ENCODE data around the gene SMAD6. TPM values are rescaled to one million over a fixed set of nuclear protein-coding genes. Genes with fewer than 3 reads are reported as not detected.

The SMAD6 gene
- total RNA-seq: 20.3 TPM
- long read RNA-seq, full-length matches to known transcripts: 46 of 62 reads
- long read RNA-seq, partial matches to known transcripts: 3 of 62 reads
- long read RNA-seq, other reads (novel, unspliced or antisense): 13 of 62 reads

DNA sequence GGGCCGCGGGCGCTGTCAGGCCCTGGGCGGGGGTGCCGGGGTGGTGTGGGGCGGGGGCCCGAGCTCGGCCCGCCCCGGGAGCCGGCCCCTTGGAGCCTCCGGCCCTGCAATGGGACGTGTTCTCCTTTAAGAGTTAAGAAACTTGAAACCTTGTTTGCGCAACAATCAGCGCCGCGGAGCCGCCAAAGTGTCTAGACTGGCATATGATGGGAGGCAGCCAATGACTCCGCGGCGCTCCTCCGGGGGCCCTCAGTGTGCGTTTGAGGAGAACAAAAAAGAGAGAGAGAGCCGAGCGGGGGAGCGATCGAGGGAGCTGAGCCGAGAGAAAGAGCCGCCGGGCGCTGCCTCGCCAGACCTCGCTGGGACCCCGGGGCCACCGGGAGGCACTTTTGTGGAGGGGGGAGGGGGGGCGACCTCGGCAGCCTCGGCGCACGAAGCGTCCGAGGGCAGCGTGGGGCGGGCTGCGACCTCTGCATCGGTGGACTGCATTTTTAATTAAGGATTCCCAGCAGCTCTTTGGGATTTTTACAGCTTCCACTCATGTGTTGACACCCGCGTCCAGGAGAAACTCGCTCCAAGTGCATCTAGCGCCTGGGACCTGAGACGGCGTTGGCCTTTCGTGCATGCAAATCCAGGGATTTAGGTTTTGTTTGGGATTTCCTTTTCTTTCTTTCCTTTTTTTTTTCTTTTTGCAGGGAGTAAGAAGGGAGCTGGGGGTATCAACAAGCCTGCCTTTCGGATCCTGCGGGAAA, at the start of gene SMAD6:
SMAD6 (plus strand) TSS at position 202 of the 752 bp plus-strand sequence. CDS start 1,023 bp downstream, outside the sequence.
- Histone ChIP-seq H3K36me3 (no peaks in the 10 kb centered on the region), H3K27ac (replicated peaks) (peak within 1 kb of the TSS; percentile 94), H3K4me3 (peak within 1 kb of the TSS; percentile 81), H3K4me1 (peaks cover 75% of the 10 kb centered on the region), H3K27me3 (ENCODE audit: low read depth) (no peaks in the 10 kb centered on the region), H3K9me3 (replicated peaks) (no peaks in the 10 kb centered on the region)
- TF ChIP-seq, protein P1, sequence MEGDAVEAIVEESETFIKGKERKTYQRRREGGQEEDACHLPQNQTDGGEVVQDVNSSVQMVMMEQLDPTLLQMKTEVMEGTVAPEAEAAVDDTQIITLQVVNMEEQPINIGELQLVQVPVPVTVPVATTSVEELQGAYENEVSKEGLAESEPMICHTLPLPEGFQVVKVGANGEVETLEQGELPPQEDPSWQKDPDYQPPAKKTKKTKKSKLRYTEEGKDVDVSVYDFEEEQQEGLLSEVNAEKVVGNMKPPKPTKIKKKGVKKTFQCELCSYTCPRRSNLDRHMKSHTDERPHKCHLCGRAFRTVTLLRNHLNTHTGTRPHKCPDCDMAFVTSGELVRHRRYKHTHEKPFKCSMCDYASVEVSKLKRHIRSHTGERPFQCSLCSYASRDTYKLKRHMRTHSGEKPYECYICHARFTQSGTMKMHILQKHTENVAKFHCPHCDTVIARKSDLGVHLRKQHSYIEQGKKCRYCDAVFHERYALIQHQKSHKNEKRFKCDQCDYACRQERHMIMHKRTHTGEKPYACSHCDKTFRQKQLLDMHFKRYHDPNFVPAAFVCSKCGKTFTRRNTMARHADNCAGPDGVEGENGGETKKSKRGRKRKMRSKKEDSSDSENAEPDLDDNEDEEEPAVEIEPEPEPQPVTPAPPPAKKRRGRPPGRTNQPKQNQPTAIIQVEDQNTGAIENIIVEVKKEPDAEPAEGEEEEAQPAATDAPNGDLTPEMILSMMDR (IDR thresholded peaks at IDR 0.05; ENCODE audit: borderline replicate concordance): no peak
- intact Hi-C loops (cut with micrococcal nuclease): loop anchor here (10.0 kb wide), 1 partner anchor 73 kb away; no protein-coding TSS in a partner anchor
- DNase-seq: peak; percentile 93

DNA sequence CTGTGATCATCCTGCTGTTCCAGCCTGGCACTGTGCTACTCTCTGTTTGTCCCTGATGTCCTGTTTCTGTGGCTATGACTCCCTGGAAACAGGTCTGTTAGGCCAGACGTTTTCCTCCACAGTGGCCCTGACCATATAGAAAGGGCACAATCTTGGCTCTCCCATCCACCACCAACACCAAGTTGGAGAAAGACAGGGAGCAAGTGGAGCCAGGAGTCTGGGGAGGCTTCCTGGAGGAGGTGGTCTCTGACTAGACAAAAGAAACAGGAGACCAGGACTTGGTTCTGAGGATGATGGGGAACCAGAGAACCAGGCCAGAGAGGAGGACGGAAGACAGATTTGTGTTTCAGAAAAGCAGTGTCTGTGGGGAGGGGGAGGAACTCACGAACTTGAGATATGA, 49.2 kb upstream of the SMAD6 start:
- H3K9me3 ChIP-seq (replicated peaks): no peaks in the 10 kb centered on the region
- H3K36me3 ChIP-seq: no peaks in the 10 kb centered on the region
- peaks cover 45% of the 10 kb centered on the region for H3K4me1 ChIP-seq
- intact Hi-C loops (cut with micrococcal nuclease): no loop called here
- H3K4me3 ChIP-seq: no peak overlapping the region
- TF ChIP-seq, protein P1 (IDR thresholded peaks at IDR 0.05; ENCODE audit: borderline replicate concordance): no peak
- no peaks in the 10 kb centered on the region for H3K27me3 ChIP-seq (ENCODE audit: low read depth)
- no peak overlapping the region for H3K27ac ChIP-seq (replicated peaks)
- no peak for DNase-seq

DNA sequence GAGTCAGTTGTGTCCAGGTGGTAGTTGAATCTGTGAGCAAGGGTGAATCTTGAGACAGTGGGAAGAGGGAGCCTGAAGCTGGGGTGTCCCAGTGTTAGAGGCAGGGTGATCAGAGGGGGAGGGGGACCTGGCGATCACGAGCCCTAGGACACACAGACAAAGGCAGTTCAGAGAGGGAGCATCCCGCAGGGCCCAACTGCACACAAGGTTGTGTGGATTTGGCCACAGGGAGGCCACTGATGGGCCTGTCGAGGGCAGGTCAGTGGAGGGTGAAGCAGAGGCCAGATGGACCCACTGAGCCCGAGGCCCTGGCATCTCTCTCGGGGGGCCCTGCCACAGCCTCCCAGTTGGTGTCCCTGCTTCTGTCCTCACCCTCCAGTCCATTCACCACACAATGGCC, 48.6 kb upstream of the SMAD6 start:
- Histone ChIP-seq H3K9me3 (replicated peaks) (no peaks in the 10 kb centered on the region), H3K27ac (replicated peaks) (no peak overlapping the region), H3K4me3 (no peak overlapping the region), H3K36me3 (no peaks in the 10 kb centered on the region), H3K4me1 (peaks cover 46% of the 10 kb centered on the region), H3K27me3 (ENCODE audit: low read depth) (no peaks in the 10 kb centered on the region)
- DNase-seq: no peak
- intact Hi-C loops (cut with micrococcal nuclease): no loop called here
- TF ChIP-seq, protein P1 (IDR thresholded peaks at IDR 0.05; ENCODE audit: borderline replicate concordance): no peak

DNA sequence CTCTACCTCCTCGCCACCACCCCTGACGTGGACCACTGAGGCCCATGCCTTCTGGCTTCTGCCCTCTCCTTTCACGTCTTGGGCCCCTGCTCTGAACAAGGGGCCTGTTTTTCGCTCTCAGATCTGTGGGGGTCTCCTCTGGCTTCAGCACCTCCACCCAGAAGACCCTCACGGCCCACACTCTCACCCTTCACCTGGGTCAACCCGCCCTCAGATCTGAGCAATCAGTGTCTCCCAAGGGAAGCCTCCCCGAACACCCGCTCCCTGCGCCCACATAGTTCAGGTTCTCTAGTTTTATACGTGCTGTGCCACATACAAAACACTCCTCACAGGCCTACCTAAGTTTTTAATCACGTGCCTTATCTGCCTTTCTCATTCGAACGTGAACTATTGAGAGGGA, 48.2 kb upstream of the SMAD6 start:
- peaks cover 46% of the 10 kb centered on the region for H3K4me1 ChIP-seq
- DNase-seq: no peak
- intact Hi-C loops (cut with micrococcal nuclease): no loop called here

DNA sequence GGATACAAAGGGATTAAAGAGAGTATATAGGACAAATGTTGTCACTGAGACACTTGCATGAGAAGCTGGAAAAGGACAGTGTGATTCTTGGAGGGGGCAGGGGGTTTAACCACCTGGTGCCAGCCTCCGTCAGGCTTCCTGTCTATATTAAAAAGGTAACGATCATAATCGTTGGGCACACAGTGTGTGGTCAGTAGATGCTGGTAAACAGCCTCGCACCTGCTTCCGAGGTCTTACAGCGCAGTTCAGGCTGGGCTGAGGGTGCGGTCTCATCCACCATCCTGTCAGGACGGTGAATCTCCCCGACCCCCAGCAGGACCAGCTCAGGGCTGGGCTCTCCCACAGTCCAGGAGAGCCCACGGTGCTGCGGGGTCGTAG, 47.7 kb upstream of the SMAD6 start:
- H3K4me3 ChIP-seq: peak overlapping the region; percentile 60
- intact Hi-C loops (cut with micrococcal nuclease): no loop called here
- TF ChIP-seq, protein P1 (IDR thresholded peaks at IDR 0.05; ENCODE audit: borderline replicate concordance): no peak
- peak overlapping the region; percentile 75 for H3K27ac ChIP-seq (replicated peaks)
- H3K9me3 ChIP-seq (replicated peaks): no peaks in the 10 kb centered on the region
- H3K27me3 ChIP-seq (ENCODE audit: low read depth): no peaks in the 10 kb centered on the region
- H3K4me1 ChIP-seq: peaks cover 46% of the 10 kb centered on the region
- DNase-seq: no peak
- H3K36me3 ChIP-seq: no peaks in the 10 kb centered on the region

More for the DNA sequence above, 48.2 kb upstream of the SMAD6 start:
- peak overlapping the region; percentile 75 for H3K27ac ChIP-seq (replicated peaks)
- no peak overlapping the region for H3K4me3 ChIP-seq
- H3K27me3 ChIP-seq (ENCODE audit: low read depth): no peaks in the 10 kb centered on the region
- H3K9me3 ChIP-seq (replicated peaks): no peaks in the 10 kb centered on the region
- TF ChIP-seq, protein P1 (IDR thresholded peaks at IDR 0.05; ENCODE audit: borderline replicate concordance): no peak
- H3K36me3 ChIP-seq: no peaks in the 10 kb centered on the region
